22Rv1 (cell line): Measurements from ENCODE around the gene GLRA1.

ENCODE experiments used
- CTCF ChIP-seq: fragments of 450-650 bp; IDR thresholded peaks from 2 replicates; pipeline ENCODE4 v1.5.1; 2017; ENCODE audit warnings: mild to moderate bottlenecking
- ZFX ChIP-seq: fragments of 450-650 bp; IDR thresholded peaks from 2 replicates; pipeline ENCODE4 v1.6.1; 2017; ENCODE audit warnings: antibody characterized with exemption, borderline replicate concordance

DNA sequence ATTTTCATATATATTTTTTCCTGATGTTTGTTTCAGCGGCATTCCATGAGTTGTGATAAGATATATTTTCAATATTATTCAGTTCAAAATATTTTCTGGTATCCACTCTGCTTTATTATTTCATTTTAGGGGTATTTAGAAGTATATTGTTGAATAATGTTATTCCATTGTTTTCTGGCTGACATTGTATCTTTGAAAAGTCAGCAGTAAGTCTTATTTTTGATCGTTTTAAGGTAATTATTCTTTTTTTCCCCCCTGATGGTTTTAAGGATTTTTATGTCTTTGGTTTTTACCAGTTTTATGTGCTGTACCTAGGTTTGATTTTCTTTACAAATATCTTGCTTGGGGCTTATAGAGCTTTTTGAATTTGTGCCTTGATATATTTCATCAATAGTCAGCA is 6.6 kb upstream of the GLRA1 start:
- TF ChIP-seq CTCF (no peak), ZFX (no peak)
